Right renal cortex interstitium (tissue), 3 donors: Measurements from ENCODE around the gene ARID1B. TPM values are rescaled to one million over a fixed set of nuclear protein-coding genes. Genes with fewer than 3 reads are reported as not detected.

ENCODE experiments used
- DNase-seq, 3 donors: peaks; one replicate each; pipeline ENCODE4 v3.0.0-alpha.2; 2013; ENCODE audit warnings: low read depth in 3 of 3, low spot score in 2 of 3
- polyA plus RNA-seq, 3 donors: library from polyadenylated mRNA; unstranded; fragments of 120-200 nt; gene quantifications; one replicate each; pipeline ENCODE4 v1.2.1, GENCODE V29; 2013; ENCODE audit not compliant: insufficient read length in 3 of 3

ARID1B gene
- polyA plus RNA-seq, 3 donors: 70.1 to 75.5 (median 72.6) TPM

- no peak for DNase-seq
These were observed 123.1 kb downstream of the ARID1B start for GRCh38 chr6:156900292-156900691.

GRCh38 chr6:156901309-156902019 lies 124.3 kb downstream of the ARID1B start:
- no peak for DNase-seq

- DNase-seq: no peak
These were observed 125.6 kb downstream of the ARID1B start for GRCh38 chr6:156902782-156903181.

GRCh38 chr6:156904176-156904967 lies 127.2 kb downstream of the ARID1B start:
- no peak for DNase-seq

DNA sequence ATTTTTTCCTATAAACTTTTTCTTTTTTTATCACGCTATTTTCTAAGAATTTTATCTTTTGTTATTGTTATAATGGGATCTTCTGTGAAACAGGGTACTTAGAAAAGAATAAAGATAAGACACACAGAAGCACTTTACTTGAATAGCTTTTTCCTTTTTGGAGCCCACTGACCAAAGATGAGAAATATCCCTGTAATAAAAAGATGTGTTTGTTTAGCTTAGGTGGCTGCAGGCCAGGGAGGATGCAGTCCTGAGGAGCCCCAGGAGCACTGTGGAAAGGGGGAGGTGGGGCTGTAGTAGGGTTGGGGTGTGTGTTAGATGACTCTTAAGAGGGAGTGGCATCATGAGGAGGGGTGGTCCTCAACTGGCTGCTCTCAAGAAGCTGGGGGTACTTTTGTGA lies 128.6 kb downstream of the ARID1B start:
- no peak for DNase-seq

DNA sequence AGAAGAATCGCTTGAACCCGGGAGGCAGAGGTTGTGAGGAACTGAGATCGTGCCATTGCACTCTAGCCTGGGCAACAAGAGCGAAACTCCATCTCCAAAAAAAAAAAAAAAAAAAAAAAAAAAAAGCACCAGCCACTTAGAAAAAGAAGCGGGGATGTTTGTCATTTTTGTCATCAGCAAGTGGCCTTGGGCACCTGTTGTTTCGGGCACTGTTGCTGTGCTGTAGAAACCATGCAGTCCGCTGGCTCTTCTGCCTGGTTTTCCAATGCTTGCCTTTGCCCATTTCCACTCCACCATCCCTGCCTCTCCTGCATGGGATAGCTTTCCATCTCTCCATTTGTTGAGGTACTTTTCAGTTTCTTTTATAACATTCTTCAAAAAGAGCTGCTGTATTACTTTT lies 129.3 kb downstream of the ARID1B start:
- no peak for DNase-seq

DNA sequence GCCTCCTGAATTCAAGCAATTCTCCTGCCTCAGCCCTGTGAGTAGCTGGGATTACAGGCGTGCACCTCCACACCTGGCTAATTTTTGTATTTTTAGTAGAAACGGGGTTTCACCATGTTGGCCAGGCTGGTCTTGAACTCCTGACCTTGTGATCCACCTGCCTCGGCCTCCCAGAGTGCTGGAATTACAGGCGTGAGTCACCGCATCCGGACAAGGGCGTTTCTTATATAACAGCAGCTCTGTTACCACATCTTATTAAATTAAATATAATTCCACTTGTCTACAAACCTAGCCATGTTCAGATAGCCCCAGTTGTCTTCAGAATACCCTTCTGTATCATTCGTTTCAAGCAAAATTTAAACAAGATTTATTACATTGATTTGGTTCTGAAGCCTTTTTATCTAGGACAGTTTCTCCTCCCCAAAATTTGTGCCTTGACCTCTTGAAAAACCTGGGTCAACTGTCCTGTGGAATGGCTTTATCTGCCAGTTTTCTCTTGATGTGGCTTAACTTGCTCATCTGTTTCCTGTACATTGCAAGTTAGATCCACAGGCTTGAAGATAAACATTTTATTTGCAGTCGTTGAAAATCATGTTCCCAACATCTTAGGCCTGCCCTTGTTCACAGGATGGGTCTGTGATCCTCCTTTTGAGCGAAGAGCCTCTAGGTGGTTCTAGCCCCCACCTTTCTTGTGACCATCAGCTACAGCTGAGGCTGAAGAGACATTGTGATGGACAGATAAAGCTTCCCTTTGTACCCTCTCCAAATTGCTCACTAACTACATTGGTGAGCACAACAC lies 132.2 kb downstream of the ARID1B start:
- DNase-seq: no peak

GRCh38 chr6:156910011-156910334 lies 132.8 kb downstream of the ARID1B start:
- no peak for DNase-seq

DNA sequence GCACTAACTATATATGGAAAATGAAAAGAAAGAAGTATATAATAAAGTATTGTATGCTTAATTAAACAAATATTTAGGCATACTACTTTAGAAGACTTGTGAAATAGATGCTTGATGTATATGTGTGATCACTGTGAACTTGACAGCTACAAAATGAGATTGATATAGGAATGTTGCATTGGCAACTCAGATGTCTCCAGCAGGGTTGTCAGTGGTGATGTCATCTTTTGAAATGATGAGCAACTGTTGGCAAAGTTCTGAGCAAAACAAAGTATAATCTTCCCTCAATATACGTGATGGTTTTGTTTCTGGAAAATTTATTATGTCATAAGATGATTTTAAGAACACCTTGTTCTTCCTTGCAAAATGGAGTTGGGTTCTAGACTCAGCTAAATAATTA lies 133.8 kb downstream of the ARID1B start:
- no peak for DNase-seq

GRCh38 chr6:156911581-156911980 lies 134.4 kb downstream of the ARID1B start:
- no peak for DNase-seq

- no peak for DNase-seq
These were observed 135.3 kb downstream of the ARID1B start for GRCh38 chr6:156912431-156912830.

DNA sequence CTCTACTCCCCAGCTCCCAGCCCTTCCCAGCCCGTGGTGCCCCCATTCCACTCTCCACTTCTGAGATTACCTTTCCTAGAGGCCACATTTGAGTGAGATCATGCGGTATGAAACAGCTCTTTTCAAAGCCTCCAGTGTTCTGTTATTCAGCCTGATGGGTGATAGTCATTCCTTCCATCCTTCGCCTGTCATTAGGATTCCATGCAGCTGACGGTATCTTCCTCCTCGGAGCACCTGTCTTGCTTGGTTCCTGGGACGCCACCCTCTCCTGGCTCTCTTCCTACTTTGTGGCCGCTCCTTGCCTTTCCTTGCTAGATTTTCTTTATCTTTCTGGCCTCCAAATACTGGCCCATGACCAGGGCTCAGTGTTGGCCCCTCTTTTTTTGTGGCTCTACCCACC lies 137.0 kb downstream of the ARID1B start:
- no peak for DNase-seq

- DNase-seq: no peak
These were observed 139.1 kb downstream of the ARID1B start for GRCh38 chr6:156916130-156916801.

- DNase-seq: no peak
These were observed 140.0 kb downstream of the ARID1B start for GRCh38 chr6:156917213-156917612.

DNA sequence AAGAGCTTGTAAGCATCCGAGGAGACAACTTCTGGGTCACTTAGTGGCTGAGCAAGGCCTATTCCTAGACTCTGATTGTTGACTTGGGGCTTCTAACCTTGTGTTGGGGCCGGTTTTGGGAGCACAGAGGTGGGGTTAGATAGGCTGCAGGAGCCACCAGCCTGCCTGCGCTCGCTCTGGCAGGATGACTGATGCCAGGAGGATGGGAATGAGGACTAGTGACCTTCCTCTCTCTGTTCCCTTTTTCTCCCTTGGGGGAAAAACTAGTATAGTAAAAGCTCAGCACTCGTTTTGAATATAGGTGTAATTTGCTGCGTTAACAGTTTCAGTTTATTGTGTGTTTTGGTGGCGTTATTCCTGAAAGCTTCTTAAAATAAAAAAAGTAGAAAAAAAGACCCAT lies 141.5 kb downstream of the ARID1B start:
- no peak for DNase-seq

DNA sequence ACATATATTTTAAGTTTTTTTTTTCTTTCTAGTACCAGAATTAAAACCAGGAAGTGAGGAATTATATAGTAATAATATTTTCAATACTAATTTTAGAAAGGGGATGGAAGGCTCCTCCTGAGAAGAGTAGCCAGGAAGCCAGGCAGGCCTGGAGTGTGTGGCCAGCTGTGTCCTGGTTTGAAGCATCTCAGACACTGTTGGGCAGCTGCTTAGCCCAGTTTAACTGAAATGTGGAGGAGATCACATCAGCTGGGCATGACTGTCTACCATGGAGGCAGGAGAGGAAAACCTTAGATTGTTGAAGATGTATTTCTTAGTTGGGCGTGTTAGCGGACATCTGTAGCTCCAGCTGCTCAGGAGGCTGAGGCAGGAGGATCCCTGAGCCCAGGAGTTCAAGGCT lies 142.2 kb downstream of the ARID1B start:
- DNase-seq: no peak

GRCh38 chr6:156919814-156920369 lies 142.7 kb downstream of the ARID1B start:
- DNase-seq: no peak

- DNase-seq: no peak
These were observed 147.1 kb downstream of the ARID1B start for GRCh38 chr6:156924246-156924645.

- no peak for DNase-seq
These were observed 147.8 kb downstream of the ARID1B start for GRCh38 chr6:156925026-156925425.

DNA sequence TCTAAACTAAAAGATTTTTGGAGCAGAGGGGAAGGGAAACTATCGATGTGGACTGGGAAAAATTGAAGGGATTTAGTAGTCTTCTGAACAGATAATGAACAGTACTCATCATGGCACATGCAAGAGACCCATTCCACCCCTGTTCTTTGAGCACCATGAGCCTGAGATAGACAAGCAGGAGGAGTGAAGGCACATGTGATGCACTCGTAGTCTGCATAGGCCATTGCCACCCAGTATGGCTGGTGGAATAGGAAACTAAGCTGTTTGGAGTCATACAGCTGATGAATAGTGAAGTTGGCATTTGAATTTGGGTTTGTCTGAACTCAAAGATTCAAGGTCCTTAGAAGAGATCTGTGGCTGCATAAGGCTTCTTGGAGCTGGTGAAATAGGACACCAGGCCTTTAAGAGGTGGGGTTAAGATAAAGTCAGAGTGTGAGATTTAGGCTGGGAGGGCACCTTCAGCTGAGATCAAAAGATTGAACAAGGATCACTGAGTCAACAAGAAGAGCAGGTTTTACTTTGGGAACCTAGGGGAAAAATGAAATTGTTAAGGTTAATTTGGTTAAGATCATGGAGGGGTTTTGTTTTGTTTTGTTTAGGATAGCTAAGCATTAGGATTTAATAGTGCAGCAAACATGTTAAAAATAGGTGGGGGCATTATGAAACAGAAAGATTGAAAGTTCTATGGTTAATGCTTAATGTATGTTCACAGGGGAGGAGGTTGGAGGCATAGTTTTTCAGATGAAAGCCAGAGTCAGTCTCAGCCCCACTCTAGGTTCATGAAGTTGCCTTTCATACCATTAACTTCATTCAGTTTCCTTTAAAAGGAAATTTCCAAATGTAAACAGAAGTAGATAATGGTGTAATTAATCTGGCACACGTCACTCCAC lies 148.8 kb downstream of the ARID1B start:
- DNase-seq: no peak
